IPS DF 4.7 (cell line): ENCODE results near the gene ZNF207.
"Not testable (repeated sequence)": the region's sequence is repeated elsewhere in the genome, so short reads cannot be mapped to it uniquely, and the experiment has no call there.

Experiments
- DNase-seq: peaks from one replicate; pipeline ENCODE4 v3.0.0-alpha.2; 2013; ENCODE audit warnings: low spot score; ENCODE audit errors: extremely low read depth

ZNF207 gene

DNA sequence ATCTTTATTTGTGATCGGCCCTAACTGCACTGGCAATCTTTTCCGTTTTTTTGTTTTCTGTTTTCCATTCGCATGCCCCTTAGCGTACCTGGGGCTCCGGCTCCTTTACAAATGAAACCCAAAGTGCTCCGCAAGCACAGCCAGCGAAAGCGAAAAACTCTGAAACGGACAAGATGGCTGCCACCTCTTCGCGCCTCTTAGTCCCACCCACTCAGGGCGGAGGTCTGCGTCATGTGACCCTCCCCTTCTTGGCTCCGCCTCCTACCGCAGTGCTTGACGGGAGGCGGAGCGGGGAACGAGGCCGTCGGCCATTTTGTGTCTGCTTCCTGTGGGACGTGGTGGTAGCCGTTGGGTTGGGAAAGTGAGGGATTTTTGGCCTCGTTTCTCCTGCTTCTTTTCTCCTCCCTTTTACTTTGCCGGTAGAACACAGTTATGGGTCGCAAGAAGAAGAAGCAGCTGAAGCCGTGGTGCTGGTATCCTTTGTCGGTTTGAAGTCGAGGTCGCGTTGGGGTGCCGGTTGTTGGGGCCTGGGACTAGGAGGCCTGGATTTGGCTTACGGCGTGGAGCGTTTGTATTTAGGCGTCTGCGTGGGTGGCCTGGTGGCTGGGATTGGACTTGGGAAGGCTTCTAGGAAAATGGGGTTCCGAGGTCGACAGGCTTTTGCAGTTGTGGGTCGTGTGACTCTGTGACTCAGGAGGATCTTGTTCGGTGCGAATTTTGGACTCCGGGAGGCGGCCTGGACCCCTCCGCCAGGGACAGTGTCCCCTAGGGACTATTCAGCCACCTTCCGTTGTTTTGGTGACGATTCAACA lies at the start of gene ZNF207:
TSS of gene ZNF207 (plus strand) at position 304 of the 812 bp plus-strand sequence. CDS start at position 433, 129 bp downstream.
- peak; percentile 93 for DNase-seq

- no peak for DNase-seq
Observed at GRCh38 chr17:32302037-32302436, 47.9 kb upstream of the ZNF207 start.

DNA sequence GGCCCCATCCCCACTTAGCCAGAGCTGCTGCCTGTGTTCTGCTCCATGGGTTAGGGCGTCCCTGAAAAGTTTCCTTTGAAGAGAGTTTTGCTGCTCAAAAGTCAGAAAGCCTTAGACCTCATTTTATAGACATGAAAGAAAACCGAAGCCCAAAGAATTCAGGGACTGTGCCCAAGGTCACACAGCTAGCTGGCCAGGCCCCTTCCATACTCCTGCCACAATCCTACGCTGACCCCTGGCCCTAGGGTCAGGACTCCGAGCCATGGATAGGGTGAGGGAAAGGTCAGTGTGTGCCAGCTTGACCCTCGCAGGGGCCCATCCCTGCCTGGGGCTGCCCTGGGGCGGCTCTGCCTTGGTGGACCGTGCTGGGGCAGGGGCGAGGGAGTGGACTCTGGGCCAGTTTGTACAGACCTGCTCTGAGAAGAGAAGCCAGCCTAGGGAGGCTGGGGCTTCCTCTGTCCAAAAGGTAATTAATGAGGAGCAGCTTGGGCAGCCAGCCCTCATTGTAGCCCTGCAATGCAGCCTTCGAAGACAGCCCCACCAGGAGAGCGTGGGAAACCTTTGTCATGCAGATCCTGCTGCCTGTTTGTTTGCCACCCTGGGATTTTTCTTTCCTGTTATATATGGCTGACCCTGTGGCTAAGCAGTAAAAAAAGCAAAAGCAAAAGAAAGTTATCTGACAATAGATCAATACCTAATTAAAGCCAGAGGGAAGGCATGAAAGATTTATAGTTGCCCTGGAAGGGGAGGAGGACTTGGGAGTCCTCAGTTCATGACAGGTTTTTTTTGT lies 46.9 kb upstream of the ZNF207 start:
- no peak for DNase-seq

DNA sequence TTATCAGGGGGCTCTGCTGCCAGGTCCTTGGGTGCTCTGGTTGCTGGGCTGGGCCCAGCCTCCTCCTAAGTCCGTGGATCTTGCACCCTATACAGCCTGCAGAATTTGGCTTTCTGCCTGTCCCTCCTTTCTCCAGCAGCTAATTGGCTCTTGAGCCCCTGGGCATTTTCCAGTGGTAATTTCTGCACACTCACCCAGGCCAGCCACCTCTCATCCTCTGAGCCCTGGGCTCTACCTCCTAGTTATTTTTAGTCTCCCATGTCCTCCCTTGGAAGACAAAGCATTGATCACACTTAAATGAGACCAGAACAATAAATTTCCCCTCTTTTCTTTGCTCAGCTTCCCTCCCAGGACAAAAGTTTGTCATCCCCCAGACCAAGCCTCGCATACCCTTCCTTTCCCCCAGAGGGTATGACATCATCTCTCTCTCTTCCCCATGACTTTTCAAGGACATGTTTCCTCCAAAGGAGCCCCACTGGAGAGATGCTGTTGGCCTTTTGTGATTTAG lies 46.1 kb upstream of the ZNF207 start:
- DNase-seq = no peak

DNA sequence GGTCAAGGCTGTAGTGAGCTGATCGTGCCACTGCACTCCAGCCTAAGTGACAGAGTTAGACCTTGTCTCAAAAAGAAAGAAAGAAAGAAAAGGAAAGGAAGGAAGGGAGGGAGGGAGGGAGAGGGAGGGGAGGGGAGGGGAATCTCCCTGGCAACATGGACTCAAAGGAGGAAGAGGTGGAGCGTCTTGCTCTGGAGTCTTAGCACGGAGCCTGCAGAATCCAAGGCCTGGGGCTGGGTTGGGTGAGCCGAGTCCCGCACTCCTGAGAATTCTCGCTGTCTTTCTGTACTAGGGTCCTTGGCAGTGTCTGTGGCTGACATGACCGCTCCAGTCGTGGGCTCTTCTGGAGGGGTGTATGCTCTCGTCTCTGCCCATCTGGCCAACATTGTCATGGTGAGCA lies 44.9 kb upstream of the ZNF207 start:
- no peak for DNase-seq

DNA sequence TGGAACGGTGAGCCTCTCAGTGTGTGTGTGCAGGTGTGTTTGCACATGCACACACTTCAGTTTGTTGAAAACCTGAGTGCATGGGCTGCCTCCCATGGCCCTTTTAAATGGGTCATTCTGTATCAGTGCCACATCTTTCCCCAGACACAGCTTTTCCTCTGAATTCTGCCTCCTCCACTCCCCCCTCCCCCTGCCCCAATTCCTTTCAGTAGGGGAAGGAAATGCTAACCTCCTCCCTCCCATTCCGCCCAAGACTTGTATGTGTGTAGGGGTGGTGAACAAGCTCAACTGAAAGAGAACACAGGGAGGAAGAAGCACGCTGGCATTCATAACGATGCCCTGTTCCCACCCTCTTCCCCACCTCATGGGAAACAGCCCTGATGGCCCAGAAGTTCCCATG lies 42.3 kb upstream of the ZNF207 start:
- DNase-seq = no peak

GRCh38 chr17:32311028-32311536 lies 38.9 kb upstream of the ZNF207 start:
- DNase-seq = no peak

DNA sequence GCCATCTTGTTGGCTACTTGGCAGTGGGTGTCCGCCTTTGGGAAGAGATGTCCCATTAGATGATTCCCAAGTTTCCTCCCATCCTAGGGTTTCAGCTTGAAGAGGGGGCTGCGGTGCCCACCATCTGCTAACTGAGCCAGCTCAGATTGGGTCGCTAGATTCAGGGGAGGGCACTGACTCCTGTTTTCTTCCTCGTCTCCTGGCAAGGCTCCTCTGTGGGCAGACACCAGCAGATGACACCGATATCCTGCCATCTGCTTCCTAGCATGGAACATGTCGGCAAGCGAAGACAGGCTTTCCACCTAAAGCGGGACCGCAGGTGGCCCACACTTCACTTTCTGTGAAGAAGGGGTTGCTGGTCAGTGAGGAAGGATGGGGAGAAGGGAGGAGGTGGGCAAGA lies 35.3 kb upstream of the ZNF207 start:
- DNase-seq = no peak

- DNase-seq = no peak
Observed at GRCh38 chr17:32315171-32315570, 34.8 kb upstream of the ZNF207 start.

GRCh38 chr17:32316653-32317052 lies 33.3 kb upstream of the ZNF207 start:
- DNase-seq = not testable (repeated sequence)

DNA sequence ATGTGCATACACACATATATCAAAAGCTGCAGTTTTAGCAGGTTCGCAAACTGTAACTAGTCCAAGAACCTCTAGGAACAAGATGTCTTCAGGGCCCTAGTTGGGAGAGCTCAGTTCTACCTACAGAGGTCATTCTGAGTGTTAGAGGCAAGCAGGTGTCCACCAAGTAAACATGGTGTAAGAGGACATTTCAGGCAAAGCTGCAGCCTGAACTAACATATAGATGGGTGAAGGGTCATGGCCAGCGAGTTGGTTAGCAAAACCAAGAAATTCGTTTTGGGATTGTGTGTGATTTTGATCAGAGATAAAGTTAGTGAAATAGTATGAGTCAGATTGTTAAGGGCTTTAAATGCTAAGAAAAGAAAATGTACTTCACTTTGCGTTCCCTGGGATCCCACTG lies 32.6 kb upstream of the ZNF207 start:
- no peak for DNase-seq

- DNase-seq = no peak
Observed at GRCh38 chr17:32318071-32318470, 31.9 kb upstream of the ZNF207 start.

- DNase-seq = peak; percentile 62
Observed at GRCh38 chr17:32319548-32319905, 30.4 kb upstream of the ZNF207 start.

DNA sequence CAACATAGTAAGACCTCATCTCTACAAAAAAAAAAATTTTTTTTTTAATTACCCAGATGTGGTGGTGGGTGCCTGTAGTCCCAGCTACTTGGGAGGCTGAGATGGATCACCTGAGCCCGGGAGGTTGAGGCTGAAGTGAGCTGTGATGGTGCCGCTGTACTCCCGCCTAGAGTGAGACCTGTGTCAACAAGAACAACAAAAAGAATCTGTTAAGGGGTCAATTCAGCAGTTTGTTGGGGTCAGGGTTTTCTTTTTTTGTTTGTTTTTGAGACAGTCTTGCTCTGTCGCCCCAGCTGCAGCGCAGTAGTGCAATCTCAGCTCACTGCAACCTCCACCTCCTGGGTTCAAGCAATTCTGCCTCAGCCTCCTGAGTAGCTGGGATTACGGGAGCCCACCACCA lies 29.9 kb upstream of the ZNF207 start:
- not testable (repeated sequence) for DNase-seq

DNA sequence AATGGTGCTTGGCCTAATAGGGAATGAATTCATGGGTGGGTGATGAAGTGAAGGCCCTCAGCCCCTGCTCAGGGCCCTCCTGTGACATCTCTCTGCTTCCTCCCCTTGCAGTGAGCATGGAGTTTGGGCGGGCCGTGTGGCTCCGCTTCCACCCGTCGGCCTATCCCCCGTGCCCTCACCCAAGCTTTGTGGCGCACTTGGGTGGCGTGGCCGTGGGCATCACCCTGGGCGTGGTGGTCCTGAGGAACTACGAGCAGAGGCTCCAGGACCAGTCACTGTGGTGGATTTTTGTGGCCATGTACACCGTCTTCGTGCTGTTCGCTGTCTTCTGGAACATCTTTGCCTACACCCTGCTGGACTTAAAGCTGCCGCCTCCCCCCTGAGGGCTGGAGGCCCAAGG lies 29.1 kb upstream of the ZNF207 start:
- no peak for DNase-seq

- no peak for DNase-seq
Observed at GRCh38 chr17:32323046-32323445, 26.9 kb upstream of the ZNF207 start.

- no peak for DNase-seq
Observed at GRCh38 chr17:32323811-32324491, 26.0 kb upstream of the ZNF207 start.

GRCh38 chr17:32327911-32328310 lies 22.0 kb upstream of the ZNF207 start:
- DNase-seq = no peak

DNA sequence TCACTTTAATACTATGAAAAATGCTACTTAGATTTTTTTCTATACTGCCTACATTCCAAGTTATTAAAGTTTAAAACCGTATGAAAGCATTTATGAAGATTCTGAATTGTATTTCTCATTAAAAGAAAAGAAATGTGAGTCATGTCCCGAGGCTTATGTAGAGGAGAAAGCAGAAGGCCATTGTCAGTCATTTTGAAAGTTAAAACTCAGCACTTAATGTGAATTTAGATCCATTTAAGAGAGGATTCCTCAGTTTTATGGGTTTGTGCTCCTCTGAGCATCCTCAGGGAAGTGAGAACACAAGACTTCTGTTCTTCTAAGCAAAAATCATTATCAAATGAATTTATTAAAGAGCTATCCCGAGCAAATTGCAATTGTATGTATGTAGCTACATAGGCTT lies 19.8 kb upstream of the ZNF207 start:
- DNase-seq = no peak

GRCh38 chr17:32331243-32332040 lies 18.5 kb upstream of the ZNF207 start:
- no peak for DNase-seq

GRCh38 chr17:32333187-32333586 lies 16.8 kb upstream of the ZNF207 start:
- DNase-seq = no peak
